Activated CD4-positive, alpha-beta memory T cell treated with anti-CD3 and anti-CD28 coated beads, Interleukin-2, amount 10 ng/mL, durations not matched to agents 7 days and 5 days (primary cell): ENCODE data around the gene LONP2. TPM values are rescaled to one million over a fixed set of nuclear protein-coding genes. Genes with fewer than 3 reads are reported as not detected.

ENCODE experiments used
- CTCF ChIA-PET: fragments of 350-600 bp; sonication (Branson Sonifier 250); formaldehyde crosslinking; loops from one replicate; lab custom pipeline; 2021; ENCODE audit warnings: antibody characterized with exemption, inconsistent platforms; lab: Charles Lee
- POLR2A ChIA-PET: fragments of 350-600 bp; sonication (Branson Sonifier 250); formaldehyde crosslinking; loops from one replicate; lab custom pipeline; 2021; ENCODE audit warnings: antibody characterized with exemption; lab: Charles Lee
- DNase-seq: peaks from one replicate; pipeline ENCODE4 v3.0.0-alpha.2; 2020
- H3K27ac Mint-ChIP-seq: one replicate; pipeline ENCODE4 v1.8.0; 2021; ENCODE audit warnings: mild to moderate bottlenecking, mixed read lengths
- H3K27me3 Mint-ChIP-seq: one replicate; pipeline ENCODE4 v1.8.0; 2021; ENCODE audit warnings: mixed read lengths
- H3K36me3 Mint-ChIP-seq: one replicate; pipeline ENCODE4 v1.8.0; 2021; ENCODE audit warnings: low read depth, mixed read lengths
- H3K4me1 Mint-ChIP-seq: one replicate; pipeline ENCODE4 v1.8.0; 2021; ENCODE audit warnings: mixed read lengths
- H3K4me3 Mint-ChIP-seq: one replicate; pipeline ENCODE4 v1.8.0; 2021; ENCODE audit warnings: mild to moderate bottlenecking, mixed read lengths
- H3K9me3 Mint-ChIP-seq: one replicate; pipeline ENCODE4 v1.8.0; 2021; ENCODE audit warnings: mixed read lengths
- total RNA-seq, 2 experiments: library from RNA; stranded (reverse); gene quantifications; one replicate each; pipeline ENCODE4 v1.2.3, GENCODE V29; 2021

Gene LONP2
- total RNA-seq: 10 to 100 TPM; 50.4 to 52.1 TPM

GRCh38 chr16:48244080-48244862 lies at the start of gene LONP2:
Gene LONP2, plus strand, starts transcription at chr16:48244300. Its CDS starts 89 bp downstream, at chr16:48244389.
- peak within 1 kb of the TSS; percentile 87 for H3K4me3 Mint-ChIP-seq
- ChIA-PET CTCF (interaction anchor here (0.6 to 2.7 kb wide), 3 partner anchors 11 to 379 kb away, joined by 3 to 13 read pairs (median 4); no protein-coding TSS in a partner anchor), POLR2A (interaction anchor here (0.7 to 2.7 kb wide), 7 partner anchors 9 to 1101 kb away, joined by 3 to 13 read pairs (median 5); partner anchors contain the start of genes NETO2 and SIAH1)
- peak; percentile 93 for DNase-seq
- peaks cover 9% of the 10 kb centered on the region for H3K36me3 Mint-ChIP-seq
- H3K9me3 Mint-ChIP-seq: peaks cover 6% of the 10 kb centered on the region
- H3K27me3 Mint-ChIP-seq: no peaks in the 10 kb centered on the region
- peaks cover 32% of the 10 kb centered on the region for H3K4me1 Mint-ChIP-seq
- H3K27ac Mint-ChIP-seq: peak within 1 kb of the TSS; percentile 81

GRCh38 chr16:48194828-48195556 lies 49.1 kb upstream of the LONP2 start:
- H3K9me3 Mint-ChIP-seq: no peaks in the 10 kb centered on the region

GRCh38 chr16:48197294-48197693 lies 46.8 kb upstream of the LONP2 start:
- no peaks in the 10 kb centered on the region for H3K36me3 Mint-ChIP-seq

More at GRCh38 chr16:48194828-48195556, 49.1 kb upstream of the LONP2 start:
- Mint-ChIP-seq H3K27me3 (peaks cover 14% of the 10 kb centered on the region), H3K36me3 (no peaks in the 10 kb centered on the region), H3K4me1 (peaks cover 1% of the 10 kb centered on the region), H3K4me3 (no peak overlapping the region), H3K27ac (no peak overlapping the region)
- ChIA-PET POLR2A (no interaction called here), CTCF (no interaction called here)
- DNase-seq: no peak

GRCh38 chr16:48201515-48202201 lies 42.4 kb upstream of the LONP2 start:
- no peak for DNase-seq
- Mint-ChIP-seq H3K4me3 (no peak overlapping the region), H3K27ac (no peak overlapping the region), H3K27me3 (peaks cover 10% of the 10 kb centered on the region), H3K36me3 (no peaks in the 10 kb centered on the region), H3K4me1 (peaks cover 2% of the 10 kb centered on the region), H3K9me3 (no peaks in the 10 kb centered on the region)
- ChIA-PET CTCF (no interaction called here), POLR2A (no interaction called here)

More at GRCh38 chr16:48197294-48197693, 46.8 kb upstream of the LONP2 start:
- ChIA-PET POLR2A (no interaction called here), CTCF (no interaction called here)
- H3K4me3 Mint-ChIP-seq: no peak overlapping the region
- H3K27me3 Mint-ChIP-seq: peaks cover 16% of the 10 kb centered on the region
- H3K9me3 Mint-ChIP-seq: no peaks in the 10 kb centered on the region
- no peak for DNase-seq
- no peak overlapping the region for H3K27ac Mint-ChIP-seq
- H3K4me1 Mint-ChIP-seq: no peaks in the 10 kb centered on the region

GRCh38 chr16:48203974-48204824 lies 39.9 kb upstream of the LONP2 start:
- POLR2A ChIA-PET: no interaction called here
- CTCF ChIA-PET: no interaction called here
- no peak for DNase-seq
- Mint-ChIP-seq H3K36me3 (no peaks in the 10 kb centered on the region), H3K27me3 (peaks cover 4% of the 10 kb centered on the region), H3K9me3 (no peaks in the 10 kb centered on the region), H3K4me1 (peaks cover 4% of the 10 kb centered on the region), H3K27ac (no peak overlapping the region), H3K4me3 (no peak overlapping the region)

- Mint-ChIP-seq H3K27ac (no peak overlapping the region), H3K4me1 (peaks cover 4% of the 10 kb centered on the region), H3K27me3 (peaks cover 4% of the 10 kb centered on the region), H3K4me3 (no peak overlapping the region), H3K36me3 (no peaks in the 10 kb centered on the region), H3K9me3 (no peaks in the 10 kb centered on the region)
- CTCF ChIA-PET: no interaction called here
- POLR2A ChIA-PET: no interaction called here
- no peak for DNase-seq
Observed at GRCh38 chr16:48204825-48205151, 39.3 kb upstream of the LONP2 start.

- Mint-ChIP-seq H3K4me3 (no peak overlapping the region), H3K27me3 (peaks cover 2% of the 10 kb centered on the region), H3K36me3 (no peaks in the 10 kb centered on the region), H3K4me1 (peaks cover 4% of the 10 kb centered on the region), H3K9me3 (no peaks in the 10 kb centered on the region), H3K27ac (no peak overlapping the region)
- no peak for DNase-seq
- CTCF ChIA-PET: no interaction called here
- POLR2A ChIA-PET: no interaction called here
Observed at GRCh38 chr16:48206594-48207242, 37.4 kb upstream of the LONP2 start.

GRCh38 chr16:48210747-48211146 lies 33.4 kb upstream of the LONP2 start:
- no peak for DNase-seq
- Mint-ChIP-seq H3K9me3 (no peaks in the 10 kb centered on the region), H3K27me3 (peaks cover 2% of the 10 kb centered on the region), H3K27ac (no peak overlapping the region), H3K4me1 (peaks cover 4% of the 10 kb centered on the region), H3K36me3 (no peaks in the 10 kb centered on the region), H3K4me3 (no peak overlapping the region)
- ChIA-PET POLR2A (no interaction called here), CTCF (interaction anchor here (0.9 to 1.2 kb wide), 3 partner anchors 21 to 82 kb away, joined by 3 read pairs; no protein-coding TSS in a partner anchor)

- no peak for DNase-seq
- H3K27ac Mint-ChIP-seq: no peak overlapping the region
- no peaks in the 10 kb centered on the region for H3K9me3 Mint-ChIP-seq
- ChIA-PET POLR2A (no interaction called here), CTCF (interaction anchor here (0.9 to 1.2 kb wide), 2 partner anchors 12 to 21 kb away, joined by 3 read pairs; no protein-coding TSS in a partner anchor)
- H3K36me3 Mint-ChIP-seq: no peaks in the 10 kb centered on the region
- H3K4me1 Mint-ChIP-seq: no peaks in the 10 kb centered on the region
- no peak overlapping the region for H3K4me3 Mint-ChIP-seq
- H3K27me3 Mint-ChIP-seq: no peaks in the 10 kb centered on the region
Observed at GRCh38 chr16:48212033-48212432, 32.1 kb upstream of the LONP2 start.

GRCh38 chr16:48215738-48216137 lies 28.4 kb upstream of the LONP2 start:
- Mint-ChIP-seq H3K9me3 (no peaks in the 10 kb centered on the region), H3K4me3 (no peak overlapping the region), H3K4me1 (no peaks in the 10 kb centered on the region), H3K27ac (no peak overlapping the region), H3K27me3 (no peaks in the 10 kb centered on the region), H3K36me3 (no peaks in the 10 kb centered on the region)
- no peak for DNase-seq
- CTCF ChIA-PET: no interaction called here
- POLR2A ChIA-PET: no interaction called here

GRCh38 chr16:48217708-48218107 lies 26.4 kb upstream of the LONP2 start:
- H3K27ac Mint-ChIP-seq: no peak overlapping the region
- no peak for DNase-seq
- no peaks in the 10 kb centered on the region for H3K36me3 Mint-ChIP-seq
- ChIA-PET CTCF (no interaction called here), POLR2A (no interaction called here)
- H3K9me3 Mint-ChIP-seq: no peaks in the 10 kb centered on the region
- no peak overlapping the region for H3K4me3 Mint-ChIP-seq
- H3K4me1 Mint-ChIP-seq: no peaks in the 10 kb centered on the region
- no peaks in the 10 kb centered on the region for H3K27me3 Mint-ChIP-seq

GRCh38 chr16:48218473-48218872 lies 25.6 kb upstream of the LONP2 start:
- no peak for DNase-seq
- no peaks in the 10 kb centered on the region for H3K27me3 Mint-ChIP-seq
- ChIA-PET POLR2A (interaction anchor here (0.9 kb wide), 1 partner anchor 25 kb away, joined by 3 read pairs; the partner anchor contains the start of gene LONP2), CTCF (no interaction called here)
- no peak overlapping the region for H3K4me3 Mint-ChIP-seq
- no peaks in the 10 kb centered on the region for H3K9me3 Mint-ChIP-seq
- H3K27ac Mint-ChIP-seq: no peak overlapping the region
- no peaks in the 10 kb centered on the region for H3K36me3 Mint-ChIP-seq
- no peaks in the 10 kb centered on the region for H3K4me1 Mint-ChIP-seq
